Measurements from ENCODE around the gene CDC42EP3. TPM values are rescaled to one million over a fixed set of nuclear protein-coding genes. Genes with fewer than 3 reads are reported as not detected.

CDC42EP3 gene
- total RNA-seq, 6 experiments from 2014 or later = 159 to 248 (median 201) TPM

- no peaks in the 10 kb centered on the region for H3K9me3 Mint-ChIP-seq
- peaks cover 22% of the 10 kb centered on the region for H3K4me1 Mint-ChIP-seq (ENCODE audit: low read depth)
- H3K36me3 Mint-ChIP-seq (ENCODE audit: low read depth) = peaks cover 6% of the 10 kb centered on the region
- H3K27me3 Mint-ChIP-seq (ENCODE audit: insufficient read depth) = peaks cover 1% of the 10 kb centered on the region; the same call in 1 of the 2 replicates
- DNase-seq = no peak
- H3K4me3 Mint-ChIP-seq = no peak overlapping the region
- no peak overlapping the region for H3K27ac Mint-ChIP-seq
- no peak for TF ChIP-seq CTCF (IDR thresholded peaks at IDR 0.05)
Observed at GRCh38 chr2:37602040-37602439, 69.4 kb downstream of the CDC42EP3 start.

- no peak for DNase-seq
- TF ChIP-seq CTCF (IDR thresholded peaks at IDR 0.05) = no peak
- Mint-ChIP-seq H3K4me3 (no peak overlapping the region), H3K9me3 (no peaks in the 10 kb centered on the region), H3K27ac (no peak overlapping the region), H3K4me1 (ENCODE audit: low read depth) (peaks cover 22% of the 10 kb centered on the region), H3K36me3 (ENCODE audit: low read depth) (peaks cover 6% of the 10 kb centered on the region), H3K27me3 (ENCODE audit: insufficient read depth) (peaks cover 1% of the 10 kb centered on the region; the same call in 1 of the 2 replicates)
Observed at GRCh38 chr2:37601569-37601968, 69.9 kb downstream of the CDC42EP3 start.

GRCh38 chr2:37600735-37601134 is 70.7 kb downstream of the CDC42EP3 start:
- TF ChIP-seq CTCF (IDR thresholded peaks at IDR 0.05) = no peak
- Mint-ChIP-seq H3K27me3 (ENCODE audit: insufficient read depth) (no peaks in the 10 kb centered on the region), H3K4me1 (ENCODE audit: low read depth) (peaks cover 22% of the 10 kb centered on the region), H3K9me3 (no peaks in the 10 kb centered on the region), H3K27ac (no peak overlapping the region), H3K4me3 (no peak overlapping the region), H3K36me3 (ENCODE audit: low read depth) (peaks cover 13% of the 10 kb centered on the region)
- no peak for DNase-seq

GRCh38 chr2:37599688-37600525 is 71.5 kb downstream of the CDC42EP3 start:
- Mint-ChIP-seq H3K27ac (no peak overlapping the region), H3K36me3 (ENCODE audit: low read depth) (peaks cover 21% of the 10 kb centered on the region), H3K4me3 (no peak overlapping the region), H3K9me3 (peaks cover 8% of the 10 kb centered on the region), H3K27me3 (ENCODE audit: insufficient read depth) (no peaks in the 10 kb centered on the region), H3K4me1 (ENCODE audit: low read depth) (peaks cover 17% of the 10 kb centered on the region)
- TF ChIP-seq CTCF (IDR thresholded peaks at IDR 0.05) = no peak
- DNase-seq = no peak

- TF ChIP-seq CTCF (IDR thresholded peaks at IDR 0.05) = no peak
- Mint-ChIP-seq H3K9me3 (peaks cover 15% of the 10 kb centered on the region), H3K27ac (no peak overlapping the region), H3K4me1 (ENCODE audit: low read depth) (peaks cover 34% of the 10 kb centered on the region), H3K36me3 (ENCODE audit: low read depth) (peaks cover 28% of the 10 kb centered on the region), H3K27me3 (ENCODE audit: insufficient read depth) (no peaks in the 10 kb centered on the region), H3K4me3 (no peak overlapping the region)
- DNase-seq = no peak
Observed at GRCh38 chr2:37593694-37594093, 77.7 kb downstream of the CDC42EP3 start.

All from HFFc6 (cell line).